Measurements from ENCODE around the gene DHRS7.
"Not testable (repeated sequence)": the region's sequence is repeated elsewhere in the genome, so short reads cannot be mapped to it uniquely, and the experiment has no call there.

Gene DHRS7

DNA sequence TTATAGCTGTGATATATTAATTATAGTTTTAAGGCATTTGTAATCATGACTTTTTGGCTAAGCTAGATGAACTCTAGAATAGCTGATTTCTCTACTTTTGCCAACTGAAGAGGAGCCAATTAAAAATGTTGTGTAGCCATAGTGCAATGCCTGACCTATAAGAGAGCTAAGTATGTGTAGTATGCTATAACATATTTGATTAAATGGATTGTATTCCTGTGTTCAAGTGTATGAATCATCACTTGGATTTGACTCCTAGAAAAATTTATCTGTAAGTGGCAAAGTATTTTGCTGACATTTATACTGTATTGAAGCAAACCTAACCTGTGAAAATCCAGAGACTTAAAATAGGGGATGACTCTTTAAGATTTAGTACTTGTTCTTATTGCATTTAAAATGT, 39.3 kb downstream of the DHRS7 start:
- DNase-seq = no peak

DNA sequence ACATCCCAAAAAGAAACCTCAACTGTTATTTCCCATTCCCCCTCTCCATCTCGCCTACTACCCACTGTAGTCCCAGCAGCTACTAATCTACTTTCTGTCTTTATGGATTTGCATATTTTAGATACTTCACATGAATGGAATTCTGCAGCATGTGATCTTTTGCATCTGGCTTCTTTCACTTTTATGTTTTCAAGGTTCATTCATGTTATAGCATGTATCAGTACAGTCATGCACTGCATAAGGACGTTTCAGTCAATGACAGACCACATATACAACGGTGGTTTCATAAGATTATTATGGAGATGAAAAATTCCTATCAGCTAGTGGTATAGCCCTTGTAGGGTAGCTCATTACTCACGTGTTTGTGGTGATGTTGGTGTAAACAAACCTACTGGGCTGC, 49.0 kb downstream of the DHRS7 start:
- no peak for DNase-seq

DNA sequence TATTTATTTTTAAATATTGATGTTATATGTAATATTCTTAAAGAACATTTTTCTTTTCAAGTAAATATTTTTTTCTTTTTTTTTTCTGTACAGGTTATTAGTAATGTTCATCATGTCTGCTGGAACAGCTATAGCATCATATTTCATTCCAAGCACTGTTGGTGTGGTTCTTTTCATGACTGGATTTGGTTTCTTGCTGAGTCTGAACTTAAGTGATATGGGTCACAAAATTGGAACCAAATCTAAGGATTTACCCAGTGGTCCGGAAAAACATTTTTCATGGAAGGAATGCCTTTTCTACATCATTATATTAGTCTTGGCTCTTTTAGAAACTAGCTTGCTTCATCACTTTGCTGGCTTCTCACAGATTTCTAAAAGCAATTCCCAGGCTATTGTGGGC, 50.3 kb downstream of the DHRS7 start:
- no peak for DNase-seq

DNA sequence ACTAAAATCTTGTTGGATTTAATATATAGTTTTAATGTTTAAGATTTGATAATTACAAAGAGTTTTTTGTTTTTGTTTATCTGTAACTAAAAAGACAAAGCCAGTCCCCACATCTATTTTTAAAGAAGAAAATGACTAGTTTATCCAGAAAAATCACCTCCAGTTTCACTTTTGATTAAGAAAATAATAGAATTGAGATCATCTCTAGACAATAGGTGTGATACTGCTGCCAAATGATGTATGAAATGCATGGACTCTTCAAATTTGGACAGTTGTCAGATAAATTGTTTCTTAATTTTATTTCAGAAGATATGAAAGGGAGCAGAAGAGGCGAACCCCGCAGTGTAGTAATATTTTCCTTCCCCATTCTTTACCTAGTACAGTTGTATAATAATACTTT, 53.5 kb downstream of the DHRS7 start:
- no peak for DNase-seq

DNA sequence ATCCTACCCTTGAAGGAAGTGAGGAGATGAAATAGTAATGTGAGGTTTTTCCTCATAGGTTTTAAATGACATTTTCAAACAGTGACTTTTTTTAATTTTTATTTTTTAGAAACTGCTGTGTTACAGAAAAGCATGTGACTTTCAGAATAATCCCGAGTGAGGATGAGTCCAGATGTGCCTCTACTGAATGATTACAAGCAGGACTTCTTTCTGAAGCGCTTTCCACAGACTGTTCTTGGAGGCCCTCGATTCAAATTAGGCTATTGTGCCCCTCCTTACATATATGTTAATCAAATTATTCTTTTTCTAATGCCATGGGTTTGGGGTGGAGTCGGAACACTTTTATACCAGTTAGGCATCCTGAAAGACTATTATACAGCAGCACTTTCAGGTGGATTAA, 57.7 kb downstream of the DHRS7 start:
- DNase-seq = no peak

DNA sequence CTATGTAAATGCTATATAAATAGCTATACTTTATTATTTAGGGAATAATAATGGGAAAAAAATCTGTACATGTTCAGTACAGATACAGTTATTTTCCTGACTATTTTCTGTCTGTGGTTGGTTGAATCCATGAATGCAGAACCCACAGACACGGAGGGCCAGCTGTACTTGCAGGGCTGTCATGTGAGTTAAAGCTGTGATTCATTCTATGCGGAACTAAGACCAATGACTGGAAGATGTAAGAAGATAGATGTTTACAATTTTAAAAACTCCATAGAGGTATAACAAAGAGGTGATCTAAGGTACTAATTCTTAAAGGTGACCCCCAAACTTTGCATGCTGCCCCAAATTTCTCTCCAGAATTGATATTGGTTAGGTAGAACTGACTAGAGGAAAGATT, 58.9 kb downstream of the DHRS7 start:
- no peak for DNase-seq

DNA sequence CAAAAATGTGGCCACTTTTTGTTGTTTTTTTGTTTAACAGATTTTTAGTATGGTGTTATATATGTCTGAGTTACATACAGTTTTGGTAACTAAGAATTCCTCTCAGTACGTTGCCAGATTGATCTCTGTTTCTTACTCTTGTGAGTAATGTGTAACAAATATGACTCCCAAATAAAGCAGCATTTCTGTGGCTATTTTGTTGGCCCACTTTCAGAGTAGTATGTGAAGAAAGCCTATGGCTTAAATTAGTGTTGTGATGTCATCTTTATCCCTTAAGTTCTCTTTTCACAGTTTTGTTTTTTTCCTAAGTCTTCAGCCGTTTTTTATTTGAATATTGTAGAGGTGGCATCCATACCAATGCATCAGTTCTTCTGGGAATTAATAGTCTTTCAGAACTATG, 62.8 kb downstream of the DHRS7 start:
- no peak for DNase-seq

DNA sequence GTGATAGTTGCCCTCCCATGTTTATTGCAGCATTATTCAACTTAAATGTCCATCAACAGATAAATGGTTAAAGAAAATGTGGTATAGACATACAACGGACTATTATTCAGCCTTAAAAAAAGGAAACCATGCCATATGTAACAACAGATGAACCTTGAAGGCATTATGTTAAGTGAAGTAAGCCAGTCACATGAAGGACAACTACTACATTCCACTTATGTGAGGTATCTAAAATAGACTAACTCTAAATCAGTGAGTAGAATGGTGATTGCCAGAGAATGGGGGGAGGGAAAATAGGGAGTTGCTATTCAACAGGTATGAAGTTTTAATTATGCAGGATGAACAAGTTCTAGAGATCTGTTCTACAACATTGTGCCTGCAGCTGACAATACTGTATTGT, 63.4 kb downstream of the DHRS7 start:
- no peak for DNase-seq

DNA sequence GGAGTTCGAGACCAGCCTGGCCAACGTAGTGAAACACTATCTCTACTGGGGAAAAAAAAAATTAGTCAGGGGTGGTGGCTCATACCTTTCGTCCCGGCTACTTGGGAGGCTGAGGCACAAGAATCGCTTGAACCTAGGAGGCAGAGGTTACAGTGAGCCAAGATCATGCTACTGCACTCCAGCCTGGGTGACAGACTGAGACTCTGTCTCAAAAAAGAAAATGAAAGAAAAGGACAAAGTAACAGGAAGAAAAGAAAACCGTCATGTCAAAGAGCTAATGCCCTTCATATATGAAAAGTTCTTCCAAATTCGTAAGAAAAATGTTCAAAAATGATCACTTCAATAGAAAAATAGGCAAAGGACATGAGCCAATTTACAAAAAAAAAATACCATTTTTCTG, 65.3 kb downstream of the DHRS7 start:
- not testable (repeated sequence) for DNase-seq

DNA sequence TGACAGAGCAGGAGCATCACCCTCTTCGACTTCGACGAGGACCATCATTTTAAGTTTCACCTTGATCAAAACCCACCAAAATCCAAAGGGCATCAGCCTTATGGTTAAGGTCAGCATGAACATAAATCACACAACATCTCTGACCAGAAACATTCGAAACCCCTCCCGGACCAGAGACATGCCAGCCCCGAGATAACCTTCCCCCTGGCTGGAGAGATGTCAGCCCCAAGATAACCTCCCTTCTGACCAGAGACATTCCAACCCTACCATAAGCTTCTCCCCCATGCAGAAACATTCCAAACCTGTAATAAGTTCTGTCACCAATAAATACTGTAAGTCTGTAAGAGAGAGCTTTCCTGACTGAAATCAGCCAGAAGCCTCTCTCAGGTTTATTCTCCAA, 67.2 kb downstream of the DHRS7 start:
- no peak for DNase-seq

DNA sequence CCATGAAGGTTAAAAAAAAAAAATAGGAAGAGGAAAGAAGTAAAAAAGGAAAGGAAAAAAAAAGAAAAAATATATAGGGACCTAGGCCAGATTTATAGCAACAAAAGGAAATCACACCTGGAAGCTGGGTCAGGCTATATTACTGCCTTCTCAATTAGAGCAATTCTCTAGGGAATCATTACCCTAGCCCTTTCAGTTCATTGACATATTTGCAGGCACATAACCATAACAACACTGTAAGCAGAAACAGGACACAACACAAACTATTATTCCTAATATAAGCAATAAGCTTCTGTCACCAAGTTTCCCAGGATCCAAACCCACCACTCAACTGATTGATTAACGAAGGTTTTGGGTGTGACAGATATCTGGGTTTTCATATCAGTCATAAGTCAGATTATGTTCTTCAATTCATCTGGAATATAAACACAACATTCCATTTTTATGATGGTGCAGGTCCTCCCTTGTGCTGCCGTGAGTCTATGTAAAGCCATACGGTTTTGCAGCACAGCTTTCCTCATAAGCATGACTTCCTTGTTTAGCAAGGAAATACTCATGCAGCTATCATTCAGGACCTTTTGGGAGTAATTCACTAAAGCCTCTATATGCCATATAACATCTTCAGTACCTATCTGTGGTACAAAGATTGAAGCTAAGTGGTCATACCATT, 69.3 kb downstream of the DHRS7 start:
- no peak for DNase-seq

DNA sequence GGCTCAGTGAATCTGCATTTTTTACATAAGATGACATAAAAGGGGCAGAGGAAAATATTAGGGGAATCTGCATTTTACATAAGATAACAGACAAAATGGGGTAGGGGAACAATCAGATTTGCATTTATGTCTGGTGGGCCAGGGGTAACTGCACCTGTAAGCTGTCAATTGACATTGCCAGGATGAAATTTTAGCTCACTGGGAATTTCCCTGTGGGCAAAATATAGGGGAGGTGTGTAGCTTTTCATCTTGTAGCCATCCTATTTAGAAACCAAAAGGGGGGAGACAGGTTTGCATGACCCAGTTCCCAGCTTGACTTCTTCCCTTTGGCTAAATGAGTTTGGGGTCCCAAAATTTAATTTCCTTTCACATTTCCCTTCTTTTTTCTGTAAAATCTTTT, 70.0 kb downstream of the DHRS7 start:
- no peak for DNase-seq

DNA sequence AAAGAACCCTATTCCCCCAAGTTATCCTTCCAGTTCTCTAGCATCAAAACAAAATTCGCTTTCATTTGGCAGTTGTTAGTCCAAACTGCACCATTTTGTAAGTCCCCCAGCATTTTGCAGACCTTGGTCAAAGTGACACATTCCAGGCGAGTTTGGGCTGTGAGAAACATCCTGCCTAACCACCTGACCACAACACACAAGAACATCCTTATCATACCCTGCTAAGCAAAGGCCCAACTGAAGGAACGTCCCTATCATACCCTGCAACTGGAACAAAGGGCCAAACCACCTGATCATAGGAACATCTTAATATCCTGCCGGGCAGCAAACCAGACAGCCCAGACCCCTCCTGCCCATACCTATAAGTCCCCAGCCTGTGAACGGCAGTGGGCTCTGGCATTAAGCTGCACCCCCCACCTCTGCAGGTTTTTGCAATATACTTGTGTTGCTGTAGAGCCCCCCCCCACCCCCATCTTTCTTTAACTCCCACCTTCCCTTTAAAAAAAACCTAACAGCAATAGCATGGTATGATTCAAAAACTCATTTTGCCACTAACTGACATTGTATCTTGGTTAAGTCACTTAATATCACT, 70.8 kb downstream of the DHRS7 start:
- DNase-seq = peak; percentile 8
